ENCODE results near the gene OTOA. TPM values are rescaled to one million over a fixed set of nuclear protein-coding genes. Genes with fewer than 3 reads are reported as not detected.
A peak's percentile ranks its signal among the peaks of the same experiment; 100 is the strongest.

OTOA gene
- total RNA-seq, 4 donors from 2014 or later: not detected

DNA sequence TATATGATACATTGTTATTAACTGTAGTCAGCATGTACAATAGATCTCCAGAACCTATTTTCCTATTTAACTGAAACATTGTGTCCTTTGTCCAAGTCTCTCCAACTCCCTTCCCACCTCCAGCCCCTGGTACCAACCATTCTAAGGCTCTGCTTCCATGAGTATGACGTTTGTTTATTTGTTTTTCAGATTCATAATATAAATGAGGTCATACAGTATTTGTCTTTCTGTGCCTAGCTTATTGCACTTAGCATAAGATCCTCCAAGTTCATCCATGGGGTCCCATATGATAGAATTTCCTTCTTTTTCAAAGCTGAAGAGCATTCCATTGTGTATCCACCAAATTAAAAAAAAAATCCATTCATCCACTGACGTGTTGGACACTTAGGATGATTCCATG lies 39.4 kb downstream of the OTOA start:
- Histone ChIP-seq H3K4me3 (no peak overlapping the region), H3K27ac (no peak overlapping the region), H3K27me3 (no peaks in the 10 kb centered on the region), H3K36me3 (no peaks in the 10 kb centered on the region), H3K9me3 (no peaks in the 10 kb centered on the region), H3K4me1 (no peaks in the 10 kb centered on the region)
- no peak for TF ChIP-seq POLR2A (IDR thresholded peaks at IDR 0.05)
- TF ChIP-seq, protein P1, sequence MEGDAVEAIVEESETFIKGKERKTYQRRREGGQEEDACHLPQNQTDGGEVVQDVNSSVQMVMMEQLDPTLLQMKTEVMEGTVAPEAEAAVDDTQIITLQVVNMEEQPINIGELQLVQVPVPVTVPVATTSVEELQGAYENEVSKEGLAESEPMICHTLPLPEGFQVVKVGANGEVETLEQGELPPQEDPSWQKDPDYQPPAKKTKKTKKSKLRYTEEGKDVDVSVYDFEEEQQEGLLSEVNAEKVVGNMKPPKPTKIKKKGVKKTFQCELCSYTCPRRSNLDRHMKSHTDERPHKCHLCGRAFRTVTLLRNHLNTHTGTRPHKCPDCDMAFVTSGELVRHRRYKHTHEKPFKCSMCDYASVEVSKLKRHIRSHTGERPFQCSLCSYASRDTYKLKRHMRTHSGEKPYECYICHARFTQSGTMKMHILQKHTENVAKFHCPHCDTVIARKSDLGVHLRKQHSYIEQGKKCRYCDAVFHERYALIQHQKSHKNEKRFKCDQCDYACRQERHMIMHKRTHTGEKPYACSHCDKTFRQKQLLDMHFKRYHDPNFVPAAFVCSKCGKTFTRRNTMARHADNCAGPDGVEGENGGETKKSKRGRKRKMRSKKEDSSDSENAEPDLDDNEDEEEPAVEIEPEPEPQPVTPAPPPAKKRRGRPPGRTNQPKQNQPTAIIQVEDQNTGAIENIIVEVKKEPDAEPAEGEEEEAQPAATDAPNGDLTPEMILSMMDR (IDR thresholded peaks at IDR 0.05): no peak
- DNase-seq: no peak

DNA sequence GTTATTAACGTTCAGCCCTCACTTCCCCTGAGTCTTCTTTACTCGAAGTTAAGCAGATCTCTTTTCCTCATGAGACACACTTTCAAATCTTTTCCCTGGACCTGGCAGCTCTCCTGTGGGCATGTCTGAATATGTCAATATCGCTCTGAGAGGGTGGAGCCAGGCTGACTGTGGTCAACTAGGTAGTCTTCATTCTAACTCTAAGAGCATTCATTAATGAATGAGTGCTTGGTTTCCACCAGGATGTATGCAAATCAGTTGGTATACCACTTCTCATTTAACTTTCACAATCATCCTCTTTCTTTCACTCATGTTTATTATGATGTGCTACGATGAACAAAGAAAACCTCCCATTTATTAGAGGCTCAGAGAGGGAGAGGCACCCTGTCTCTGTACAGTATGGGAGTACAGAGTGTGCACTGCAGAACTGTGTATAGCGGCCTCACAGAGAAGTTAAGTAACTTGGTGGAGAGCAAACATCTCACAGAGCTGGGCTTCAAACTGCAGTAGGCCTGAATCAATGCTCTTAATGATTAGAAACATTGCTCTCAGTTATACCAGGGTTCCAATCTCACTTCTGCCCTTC lies 39.9 kb downstream of the OTOA start:
- DNase-seq: peak in 1 of 3 donors; percentile 31
- H3K4me3 ChIP-seq: no peak overlapping the region
- H3K4me1 ChIP-seq: no peaks in the 10 kb centered on the region
- H3K27ac ChIP-seq: no peak overlapping the region
- no peaks in the 10 kb centered on the region for H3K36me3 ChIP-seq
- H3K27me3 ChIP-seq: no peaks in the 10 kb centered on the region
- no peak for TF ChIP-seq POLR2A (IDR thresholded peaks at IDR 0.05)
- TF ChIP-seq, protein P1 (IDR thresholded peaks at IDR 0.05): no peak
- H3K9me3 ChIP-seq: no peaks in the 10 kb centered on the region

DNA sequence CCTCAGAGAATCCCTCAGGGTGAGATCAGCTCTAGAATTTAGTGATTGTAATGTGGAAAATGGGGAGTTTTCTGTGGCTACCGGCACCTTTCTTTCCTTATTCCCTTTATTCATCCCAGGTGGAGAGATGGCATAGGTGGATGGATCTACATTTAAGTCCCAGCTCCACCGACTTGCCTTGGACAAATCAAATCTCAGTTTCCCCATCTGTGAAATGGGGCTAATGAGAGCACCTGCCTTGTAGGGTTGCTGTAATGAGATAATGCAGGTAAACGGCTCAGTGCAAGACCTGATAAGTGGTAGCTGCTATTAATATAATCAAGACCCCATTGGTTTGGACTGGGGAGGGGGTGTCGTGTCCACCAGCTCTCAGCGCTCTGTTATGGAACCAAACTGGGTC lies 40.5 kb downstream of the OTOA start:
- TF ChIP-seq, protein P1 (IDR thresholded peaks at IDR 0.05): no peak
- no peak overlapping the region for H3K27ac ChIP-seq
- no peaks in the 10 kb centered on the region for H3K9me3 ChIP-seq
- no peak overlapping the region for H3K4me3 ChIP-seq
- DNase-seq: no peak
- H3K4me1 ChIP-seq: no peaks in the 10 kb centered on the region
- no peaks in the 10 kb centered on the region for H3K27me3 ChIP-seq
- no peaks in the 10 kb centered on the region for H3K36me3 ChIP-seq

DNA sequence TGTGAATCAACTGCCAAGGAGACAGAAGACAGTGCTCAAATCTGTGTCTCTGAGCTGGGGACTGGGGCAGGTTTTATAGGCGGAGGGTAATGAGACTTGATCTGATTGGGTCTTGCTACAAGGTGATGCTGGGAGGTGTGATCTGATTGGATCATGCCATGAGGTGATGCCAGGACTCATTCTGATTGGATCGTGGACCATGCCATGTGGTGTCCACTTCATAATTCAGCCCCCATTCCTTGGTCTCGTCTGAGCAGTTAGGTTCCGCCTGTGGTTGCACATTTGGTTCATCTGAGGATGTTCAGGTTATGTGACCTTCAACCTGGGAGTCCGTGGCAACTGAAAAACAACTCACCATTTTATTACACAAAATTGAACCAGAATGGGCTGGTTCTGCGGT lies 41.0 kb downstream of the OTOA start:
- Histone ChIP-seq H3K27ac (no peak overlapping the region), H3K9me3 (no peaks in the 10 kb centered on the region), H3K4me1 (no peaks in the 10 kb centered on the region), H3K36me3 (no peaks in the 10 kb centered on the region), H3K4me3 (no peak overlapping the region), H3K27me3 (no peaks in the 10 kb centered on the region)
- no peak for DNase-seq
- no peak for TF ChIP-seq POLR2A (IDR thresholded peaks at IDR 0.05)
- TF ChIP-seq, protein P1 (IDR thresholded peaks at IDR 0.05): no peak

DNA sequence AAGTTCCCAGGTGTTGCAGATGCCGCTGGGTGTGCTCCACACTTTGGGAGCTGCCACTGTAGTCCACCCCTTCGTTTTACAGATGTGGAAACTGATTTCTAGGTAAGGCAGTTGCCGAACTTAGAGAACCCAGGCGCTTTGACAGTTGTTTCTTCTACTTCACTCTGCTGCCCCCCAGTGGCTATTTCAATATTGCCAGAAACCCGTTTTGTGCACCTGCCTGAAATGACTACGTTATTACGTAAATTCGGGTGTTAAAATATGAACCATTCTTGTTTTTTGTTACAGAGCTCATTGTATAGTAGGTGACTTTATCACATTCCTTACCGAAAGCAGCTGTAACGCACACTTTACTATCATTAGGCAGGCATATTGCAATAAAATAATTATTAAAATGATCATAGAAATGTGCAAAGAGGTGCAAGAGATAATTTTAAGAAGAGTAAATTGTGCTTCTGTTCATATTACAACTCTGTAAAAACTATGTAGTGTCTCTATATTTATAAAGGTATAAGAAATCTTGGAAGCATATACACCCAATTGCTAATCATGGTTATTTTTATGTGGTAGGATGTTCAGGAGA lies 44.9 kb downstream of the OTOA start:
- Histone ChIP-seq H3K9me3 (no peaks in the 10 kb centered on the region), H3K27me3 (no peaks in the 10 kb centered on the region), H3K36me3 (no peaks in the 10 kb centered on the region), H3K4me1 (no peaks in the 10 kb centered on the region), H3K4me3 (no peak overlapping the region), H3K27ac (no peak overlapping the region)
- TF ChIP-seq, protein P1 (IDR thresholded peaks at IDR 0.05): peak; percentile 54 to 86 (median 78)
- no peak for TF ChIP-seq POLR2A (IDR thresholded peaks at IDR 0.05)
- DNase-seq: peak; percentile 53 to 95 (median 92)
